IPS-NIHi11 (cell line): ENCODE results near the gene PDPN.
"Not testable (repeated sequence)": the region's sequence is repeated elsewhere in the genome, so short reads cannot be mapped to it uniquely, and the experiment has no call there.

ENCODE experiments used
- DNase-seq: peaks from one replicate; pipeline ENCODE4 v3.0.0; 2012; ENCODE audit warnings: mixed read lengths, low spot score

The PDPN gene, protein sequence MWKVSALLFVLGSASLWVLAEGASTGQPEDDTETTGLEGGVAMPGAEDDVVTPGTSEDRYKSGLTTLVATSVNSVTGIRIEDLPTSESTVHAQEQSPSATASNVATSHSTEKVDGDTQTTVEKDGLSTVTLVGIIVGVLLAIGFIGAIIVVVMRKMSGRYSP

GRCh38 chr1:13583595-13583965 lies at the start of gene PDPN:
Gene PDPN (plus strand): TSS chr1:13583832. CDS start chr1:13584034, 202 bp downstream.
- DNase-seq: peak; percentile 92

DNA sequence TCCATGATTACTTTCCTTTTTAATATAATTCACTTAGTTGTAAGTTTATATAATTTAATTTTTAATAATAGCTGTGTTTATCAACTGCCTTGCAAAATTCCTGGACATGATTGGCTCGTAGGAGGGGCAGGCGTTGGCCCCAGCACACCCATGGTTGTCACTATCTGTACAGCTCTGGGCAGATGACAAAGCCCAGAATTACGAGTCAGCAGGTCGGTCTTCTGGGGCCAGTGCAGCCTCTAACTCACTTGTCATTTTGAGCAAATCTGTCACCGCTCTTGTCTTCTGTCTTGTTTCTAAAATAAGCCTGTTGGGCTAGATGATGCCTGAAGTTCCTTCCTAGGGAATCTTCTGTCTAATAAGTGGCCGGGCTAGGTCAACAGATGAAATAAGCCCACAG lies 48.4 kb upstream of the PDPN start:
- no peak for DNase-seq

- no peak for DNase-seq
Measured at GRCh38 chr1:13536571-13536970, 47.1 kb upstream of the PDPN start.

- DNase-seq: no peak
Measured at GRCh38 chr1:13538832-13539231, 44.8 kb upstream of the PDPN start.

DNA sequence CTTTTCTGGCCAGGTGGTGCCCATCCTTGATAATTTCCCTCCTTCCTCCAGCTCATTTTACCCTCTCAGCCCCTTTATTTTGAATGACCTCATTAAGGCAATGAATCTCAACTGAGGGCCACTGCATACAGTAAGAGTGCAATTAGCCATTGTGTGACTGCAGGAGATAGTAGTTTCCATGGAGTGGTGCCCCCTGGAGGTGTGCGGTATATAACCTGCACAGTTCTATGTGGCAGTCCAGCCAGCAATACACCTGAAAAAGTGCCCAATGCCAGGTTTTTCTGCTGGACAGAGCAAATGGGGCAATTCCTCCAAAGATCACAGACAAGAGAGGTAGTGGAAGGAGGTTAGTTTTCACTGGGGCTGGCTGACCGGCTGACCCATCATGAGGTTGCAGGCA lies 43.9 kb upstream of the PDPN start:
- DNase-seq: no peak

DNA sequence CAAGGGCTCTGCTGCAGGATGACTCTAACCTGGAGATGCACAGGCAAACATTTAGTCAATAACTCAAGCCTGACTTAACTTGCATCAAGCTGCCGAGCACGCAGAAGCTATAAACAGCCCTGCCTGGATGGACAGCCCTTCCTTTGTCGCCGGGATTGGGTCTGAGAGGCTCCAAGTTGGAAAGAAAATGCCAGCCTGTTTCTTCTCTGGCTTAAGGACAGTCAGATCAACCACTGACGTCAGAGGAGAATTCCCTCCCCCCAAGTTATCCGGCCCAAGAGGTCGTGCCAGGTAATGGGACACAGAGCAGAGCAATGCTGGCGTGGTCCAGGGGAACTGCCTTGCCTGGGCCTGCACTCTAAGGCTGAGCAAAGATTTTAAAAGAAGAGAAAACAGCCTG lies 42.8 kb upstream of the PDPN start:
- DNase-seq: no peak

DNA sequence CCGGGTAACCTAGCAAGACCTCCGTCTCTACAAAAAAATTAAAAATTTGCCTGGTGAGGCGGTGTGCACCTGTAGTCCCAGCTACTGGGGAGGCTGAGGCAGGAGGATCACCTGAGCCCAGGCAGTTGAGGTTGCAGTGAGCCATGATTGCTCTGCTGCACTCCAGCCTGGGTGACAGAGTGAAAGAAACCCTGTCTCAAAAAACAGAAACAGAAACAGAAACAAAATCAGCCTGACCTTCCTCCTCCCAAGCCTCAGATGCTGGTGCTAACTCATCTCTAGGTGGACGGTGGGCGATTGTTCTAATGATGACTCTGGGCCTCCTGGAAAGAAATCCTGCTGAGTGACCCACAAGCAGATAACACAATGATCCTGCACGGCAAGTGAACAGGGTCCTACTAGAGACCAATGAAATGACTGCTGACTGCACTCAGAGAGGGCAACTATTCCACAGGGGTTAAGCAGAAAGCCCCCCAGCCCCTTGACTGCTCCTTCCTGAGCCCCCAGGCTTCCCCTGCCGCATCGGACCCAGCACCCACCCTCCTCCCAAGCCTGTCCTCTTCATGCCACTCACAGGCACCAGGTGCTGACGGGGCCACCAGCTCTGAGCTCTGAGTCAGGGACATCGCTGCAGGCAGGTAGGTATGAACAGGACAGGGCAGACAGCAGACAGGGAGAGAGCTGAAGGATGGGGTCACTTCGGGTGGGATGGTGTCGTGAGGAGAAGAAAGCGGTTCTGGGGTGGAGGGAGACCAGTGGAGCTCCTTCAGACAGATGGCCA lies 42.0 kb upstream of the PDPN start:
- DNase-seq: no peak

GRCh38 chr1:13543451-13544220 lies 40.0 kb upstream of the PDPN start:
- peak; percentile 51 for DNase-seq

DNA sequence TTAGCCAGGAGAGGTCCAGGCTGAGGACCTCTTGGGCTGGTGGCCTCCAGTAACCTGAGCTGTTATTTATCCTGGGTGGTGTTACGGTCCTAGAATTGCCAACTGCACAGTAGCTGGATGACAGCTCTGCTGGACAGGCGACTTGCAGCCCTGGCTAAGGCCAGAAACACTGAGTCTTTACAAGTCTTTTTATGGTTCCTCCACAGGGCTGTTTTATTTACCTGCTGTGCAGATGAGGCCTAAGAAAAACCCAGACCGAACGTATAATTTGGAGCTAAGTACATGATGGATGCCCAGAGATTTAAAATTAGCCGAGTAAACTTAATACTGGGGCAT lies 39.4 kb upstream of the PDPN start:
- no peak for DNase-seq

GRCh38 chr1:13546791-13547190 lies 36.8 kb upstream of the PDPN start:
- DNase-seq: no peak

DNA sequence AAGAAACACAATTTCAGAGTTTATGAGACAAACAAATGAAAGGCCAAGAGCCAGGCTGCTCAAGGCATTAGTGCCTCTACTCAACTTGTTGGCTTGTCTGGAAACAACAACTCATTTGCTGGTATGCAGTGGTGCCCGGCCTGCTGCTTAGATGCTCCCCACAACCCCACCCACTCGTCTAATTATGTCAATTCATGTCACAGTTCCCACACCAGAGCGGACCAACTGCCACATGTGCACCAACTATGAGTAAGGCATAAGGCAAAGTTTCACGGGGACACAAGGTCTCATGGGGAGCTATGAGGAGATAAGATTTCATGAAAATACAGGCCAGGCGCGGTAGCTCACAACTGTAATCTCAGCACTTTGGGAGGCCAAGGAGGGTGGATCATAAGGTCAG lies 35.4 kb upstream of the PDPN start:
- no peak for DNase-seq

- DNase-seq: no peak
Measured at GRCh38 chr1:13549021-13549420, 34.6 kb upstream of the PDPN start.

- DNase-seq: no peak
Measured at GRCh38 chr1:13549521-13549920, 34.1 kb upstream of the PDPN start.

DNA sequence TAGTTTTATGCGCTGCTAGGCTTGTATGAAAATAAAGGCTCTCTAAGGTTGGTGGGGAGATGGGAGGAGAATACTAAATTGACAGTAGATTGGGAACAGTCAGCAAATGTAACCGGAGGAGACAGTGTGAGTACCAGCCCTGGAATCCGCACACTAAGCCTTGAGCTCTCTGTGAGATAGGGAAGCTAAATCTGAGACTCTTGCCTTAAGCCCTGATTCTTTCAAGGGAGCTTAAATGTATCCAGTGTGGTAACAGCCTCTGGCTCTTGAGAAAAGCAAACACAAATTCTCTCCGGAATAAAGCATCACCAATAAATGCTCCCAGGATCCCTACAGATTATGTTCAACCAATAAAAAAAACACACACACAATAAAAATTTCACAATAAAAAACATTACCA lies 33.0 kb upstream of the PDPN start:
- no peak for DNase-seq

DNA sequence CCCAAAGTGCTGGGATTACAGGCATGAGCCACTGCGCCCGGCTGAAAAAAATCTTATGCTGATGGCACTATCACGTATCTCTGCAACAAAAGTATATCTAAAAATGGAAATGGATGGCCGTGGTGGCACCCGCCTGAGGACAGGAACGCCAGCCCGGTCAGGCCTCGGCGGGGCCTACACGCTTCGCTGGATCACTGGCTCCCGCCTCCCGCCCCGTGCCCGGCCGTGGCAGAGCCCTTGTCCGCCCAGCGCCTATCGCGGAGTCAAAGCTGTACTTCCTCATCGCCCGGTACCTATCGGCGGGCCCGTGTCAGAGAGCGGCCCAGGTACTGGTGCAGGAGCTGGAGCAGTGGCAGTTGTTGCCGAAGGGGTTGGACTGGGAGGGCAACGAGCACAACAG lies 28.8 kb upstream of the PDPN start:
- no peak for DNase-seq

GRCh38 chr1:13556224-13556764 lies 27.3 kb upstream of the PDPN start:
- no peak for DNase-seq

DNA sequence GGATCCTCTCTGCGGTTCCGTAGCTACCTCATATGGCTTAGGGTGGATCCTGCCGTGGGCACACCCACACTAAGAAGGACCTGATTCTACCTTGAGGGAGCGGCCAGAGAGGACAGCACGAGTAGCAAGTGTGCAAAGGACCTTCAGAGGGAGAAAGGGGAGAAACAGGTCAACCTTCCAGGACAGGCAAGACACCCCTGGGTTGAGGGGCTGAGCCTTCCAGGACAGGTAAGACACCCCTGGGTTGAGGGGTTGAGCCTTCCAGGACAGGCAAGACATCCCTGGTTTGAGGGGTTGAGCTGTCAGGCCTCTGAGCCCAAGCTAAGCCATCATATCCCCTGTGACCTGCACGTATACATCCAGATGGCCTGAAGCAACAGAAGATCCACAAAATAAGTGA lies 23.1 kb upstream of the PDPN start:
- DNase-seq: no peak

GRCh38 chr1:13562981-13563380 lies 20.7 kb upstream of the PDPN start:
- DNase-seq: not testable (repeated sequence)

GRCh38 chr1:13564073-13564472 lies 19.6 kb upstream of the PDPN start:
- DNase-seq: no peak

GRCh38 chr1:13570435-13570834 lies 13.2 kb upstream of the PDPN start:
- DNase-seq: not testable (repeated sequence)

DNA sequence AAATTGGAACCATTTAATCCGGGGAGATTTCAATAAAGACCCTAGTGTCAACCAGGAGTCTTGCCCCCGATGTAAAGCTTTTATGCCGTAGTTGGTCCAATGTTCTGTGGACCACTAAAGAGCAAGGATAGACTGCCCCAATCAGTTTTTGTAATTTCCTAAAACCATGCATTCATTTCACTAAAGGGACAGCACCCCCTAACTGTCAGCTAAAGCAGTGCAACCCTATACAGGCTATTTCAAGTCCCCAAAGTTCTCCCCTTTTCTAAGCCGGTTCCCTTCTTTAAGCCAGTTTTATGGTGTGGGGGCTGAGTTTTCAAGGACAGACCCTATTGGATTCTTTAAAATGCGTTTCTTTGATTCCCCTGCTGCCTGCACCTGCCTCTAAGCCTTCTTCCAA lies 12.7 kb upstream of the PDPN start:
- no peak for DNase-seq

GRCh38 chr1:13573586-13573985 lies 10.0 kb upstream of the PDPN start:
- DNase-seq: no peak

DNA sequence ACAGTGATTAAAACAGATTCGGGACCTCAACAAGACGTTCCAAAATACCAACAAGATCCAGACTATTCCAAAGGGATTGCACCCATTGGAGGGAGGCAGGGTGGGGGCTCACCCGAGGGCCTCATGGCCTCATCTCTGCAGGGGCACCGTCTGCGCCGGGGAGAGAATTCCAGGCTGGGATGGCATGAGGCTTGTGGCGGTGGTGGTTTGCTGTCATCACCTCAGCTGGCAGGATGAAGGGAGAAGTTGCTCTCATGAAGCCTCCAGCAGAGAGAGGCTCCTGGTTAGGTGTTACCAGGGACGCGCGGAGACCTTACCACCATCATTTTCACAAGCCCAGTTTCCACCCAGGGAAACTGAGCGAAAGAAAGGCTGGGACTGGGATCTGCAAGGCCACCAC lies 6.7 kb upstream of the PDPN start:
- no peak for DNase-seq
